ENCODE measurements around the gene MRPS10.

GRCh38 chr6:42158011-42158410 is 59.6 kb downstream of the MRPS10 start:
- TF ChIP-seq POLR2A (IDR thresholded peaks at IDR 0.05): no peak
- no peak for TF ChIP-seq CTCF (IDR thresholded peaks at IDR 0.05)

Data from body of pancreas (tissue), 4 donors.